Measurements from ENCODE around the gene VPS54.

Gene VPS54

GRCh38 chr2:63842149-63843061, 176.8 kb downstream of the VPS54 start:
- DNase-seq (ENCODE audit: low read depth): peak; percentile 79
